ENCODE data around the gene TNFSF11.

The TNFSF11 gene, protein sequence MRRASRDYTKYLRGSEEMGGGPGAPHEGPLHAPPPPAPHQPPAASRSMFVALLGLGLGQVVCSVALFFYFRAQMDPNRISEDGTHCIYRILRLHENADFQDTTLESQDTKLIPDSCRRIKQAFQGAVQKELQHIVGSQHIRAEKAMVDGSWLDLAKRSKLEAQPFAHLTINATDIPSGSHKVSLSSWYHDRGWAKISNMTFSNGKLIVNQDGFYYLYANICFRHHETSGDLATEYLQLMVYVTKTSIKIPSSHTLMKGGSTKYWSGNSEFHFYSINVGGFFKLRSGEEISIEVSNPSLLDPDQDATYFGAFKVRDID

DNA sequence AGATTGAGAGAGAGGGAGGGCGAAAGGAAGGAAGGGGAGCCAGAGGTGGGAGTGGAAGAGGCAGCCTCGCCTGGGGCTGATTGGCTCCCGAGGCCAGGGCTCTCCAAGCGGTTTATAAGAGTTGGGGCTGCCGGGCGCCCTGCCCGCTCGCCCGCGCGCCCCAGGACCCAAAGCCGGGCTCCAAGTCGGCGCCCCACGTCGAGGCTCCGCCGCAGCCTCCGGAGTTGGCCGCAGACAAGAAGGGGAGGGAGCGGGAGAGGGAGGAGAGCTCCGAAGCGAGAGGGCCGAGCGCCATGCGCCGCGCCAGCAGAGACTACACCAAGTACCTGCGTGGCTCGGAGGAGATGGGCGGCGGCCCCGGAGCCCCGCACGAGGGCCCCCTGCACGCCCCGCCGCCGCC, at the start of gene TNFSF11:
Gene TNFSF11, plus strand, starts transcription at position 142 of the 400 bp plus-strand sequence. Its CDS starts 152 bp downstream, at position 294.
- TF ChIP-seq, protein P1, sequence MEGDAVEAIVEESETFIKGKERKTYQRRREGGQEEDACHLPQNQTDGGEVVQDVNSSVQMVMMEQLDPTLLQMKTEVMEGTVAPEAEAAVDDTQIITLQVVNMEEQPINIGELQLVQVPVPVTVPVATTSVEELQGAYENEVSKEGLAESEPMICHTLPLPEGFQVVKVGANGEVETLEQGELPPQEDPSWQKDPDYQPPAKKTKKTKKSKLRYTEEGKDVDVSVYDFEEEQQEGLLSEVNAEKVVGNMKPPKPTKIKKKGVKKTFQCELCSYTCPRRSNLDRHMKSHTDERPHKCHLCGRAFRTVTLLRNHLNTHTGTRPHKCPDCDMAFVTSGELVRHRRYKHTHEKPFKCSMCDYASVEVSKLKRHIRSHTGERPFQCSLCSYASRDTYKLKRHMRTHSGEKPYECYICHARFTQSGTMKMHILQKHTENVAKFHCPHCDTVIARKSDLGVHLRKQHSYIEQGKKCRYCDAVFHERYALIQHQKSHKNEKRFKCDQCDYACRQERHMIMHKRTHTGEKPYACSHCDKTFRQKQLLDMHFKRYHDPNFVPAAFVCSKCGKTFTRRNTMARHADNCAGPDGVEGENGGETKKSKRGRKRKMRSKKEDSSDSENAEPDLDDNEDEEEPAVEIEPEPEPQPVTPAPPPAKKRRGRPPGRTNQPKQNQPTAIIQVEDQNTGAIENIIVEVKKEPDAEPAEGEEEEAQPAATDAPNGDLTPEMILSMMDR (IDR thresholded peaks at IDR 0.05; ENCODE audit: low read depth, low read length): no peak
- DNase-seq (ENCODE audit: extremely low read depth, low read depth): no peak

DNA sequence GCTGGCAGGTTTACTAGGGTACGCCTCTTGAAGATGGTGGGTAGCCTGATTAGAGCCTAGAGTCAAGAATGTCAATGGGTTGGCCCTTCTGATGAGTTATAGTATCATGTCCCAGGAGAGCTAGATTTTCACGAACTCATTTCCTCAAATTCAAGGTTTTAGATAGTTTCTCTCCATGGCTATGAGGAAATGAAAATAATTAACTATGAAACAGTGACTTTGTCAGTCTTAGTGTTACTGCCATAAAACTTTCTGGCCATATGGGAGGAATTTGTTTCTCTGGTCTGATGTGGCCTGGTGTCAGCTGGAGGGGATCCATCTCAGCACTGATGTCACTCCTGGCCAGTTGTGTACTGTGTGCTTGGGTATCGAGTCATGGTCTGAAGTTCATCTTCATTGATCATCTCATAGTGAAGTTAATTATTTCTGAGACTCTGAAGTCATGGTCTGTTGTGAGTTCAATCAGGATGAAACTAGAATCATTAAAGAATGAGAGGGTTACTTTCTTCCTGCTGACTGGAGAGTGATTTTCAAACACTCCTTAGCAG, 49.4 kb upstream of the TNFSF11 start:
- DNase-seq (ENCODE audit: extremely low read depth, low read depth): no peak

DNA sequence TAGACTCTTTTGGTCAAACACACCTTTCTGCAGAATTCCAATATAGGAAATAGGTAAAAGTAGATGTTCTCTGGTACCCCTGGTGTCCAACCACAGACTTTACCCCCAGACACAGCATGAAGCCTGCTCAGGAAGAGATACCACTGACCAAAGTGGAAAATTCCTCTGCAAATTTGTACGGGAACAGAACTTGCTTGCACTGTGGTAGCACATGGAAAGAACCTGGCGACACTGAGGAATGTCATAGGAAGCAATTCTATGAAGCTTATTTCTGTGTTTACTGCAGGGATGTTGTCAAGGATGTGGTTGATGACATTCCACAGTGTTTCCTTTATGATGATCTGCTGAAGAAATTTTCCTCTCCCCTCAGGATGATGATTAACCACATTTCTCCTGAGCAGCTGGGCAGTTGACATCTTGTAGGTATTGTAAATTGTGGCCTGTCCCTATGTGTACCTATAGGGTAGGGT, 48.9 kb upstream of the TNFSF11 start:
- DNase-seq (ENCODE audit: extremely low read depth, low read depth): no peak
- TF ChIP-seq, protein P1 (IDR thresholded peaks at IDR 0.05; ENCODE audit: low read depth, low read length): no peak

More for the DNA sequence above, 49.4 kb upstream of the TNFSF11 start:
- TF ChIP-seq, protein P1 (IDR thresholded peaks at IDR 0.05; ENCODE audit: low read depth, low read length): no peak

DNA sequence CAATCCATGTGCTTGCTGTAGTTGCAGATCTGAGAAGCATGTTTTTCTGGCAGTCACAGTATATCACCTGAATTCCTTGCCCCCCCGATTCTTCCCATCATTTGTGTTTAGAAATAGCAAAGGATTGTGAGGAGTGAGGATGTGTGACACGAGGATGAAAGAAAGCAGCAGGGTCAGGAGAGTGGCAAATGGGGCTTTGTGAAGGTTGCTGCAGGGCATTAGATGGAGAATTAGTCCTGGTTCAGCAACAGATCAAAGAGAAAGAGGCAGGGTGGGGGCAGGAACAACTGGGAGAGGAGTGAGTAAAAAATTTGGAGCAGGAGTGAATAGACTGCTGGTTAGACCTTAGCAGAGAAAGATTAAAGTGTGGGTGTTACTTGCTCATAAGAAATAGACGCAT, 47.7 kb upstream of the TNFSF11 start:
- TF ChIP-seq, protein P1 (IDR thresholded peaks at IDR 0.05; ENCODE audit: low read depth, low read length): no peak
- no peak for DNase-seq (ENCODE audit: extremely low read depth, low read depth)

DNA sequence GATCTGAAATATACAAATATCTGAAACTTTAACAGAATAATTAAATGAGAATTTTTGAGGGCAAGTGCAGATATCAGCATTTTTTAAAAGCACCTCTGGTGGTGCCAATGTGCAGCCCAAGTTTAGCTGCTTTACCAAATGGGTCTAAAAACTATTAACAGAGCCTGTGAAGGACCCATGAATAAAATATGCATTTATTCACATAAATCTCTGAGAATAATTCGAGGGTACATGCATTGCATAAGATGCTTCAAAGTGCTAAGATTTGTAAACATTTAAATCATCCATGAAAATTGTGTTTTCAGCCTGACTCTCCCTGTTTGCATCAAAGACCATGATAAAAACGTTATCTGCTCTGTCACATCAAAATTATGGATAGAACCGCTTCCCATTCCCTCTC, 47.1 kb upstream of the TNFSF11 start:
- no peak for DNase-seq (ENCODE audit: extremely low read depth, low read depth)
- TF ChIP-seq, protein P1 (IDR thresholded peaks at IDR 0.05; ENCODE audit: low read depth, low read length): no peak

DNA sequence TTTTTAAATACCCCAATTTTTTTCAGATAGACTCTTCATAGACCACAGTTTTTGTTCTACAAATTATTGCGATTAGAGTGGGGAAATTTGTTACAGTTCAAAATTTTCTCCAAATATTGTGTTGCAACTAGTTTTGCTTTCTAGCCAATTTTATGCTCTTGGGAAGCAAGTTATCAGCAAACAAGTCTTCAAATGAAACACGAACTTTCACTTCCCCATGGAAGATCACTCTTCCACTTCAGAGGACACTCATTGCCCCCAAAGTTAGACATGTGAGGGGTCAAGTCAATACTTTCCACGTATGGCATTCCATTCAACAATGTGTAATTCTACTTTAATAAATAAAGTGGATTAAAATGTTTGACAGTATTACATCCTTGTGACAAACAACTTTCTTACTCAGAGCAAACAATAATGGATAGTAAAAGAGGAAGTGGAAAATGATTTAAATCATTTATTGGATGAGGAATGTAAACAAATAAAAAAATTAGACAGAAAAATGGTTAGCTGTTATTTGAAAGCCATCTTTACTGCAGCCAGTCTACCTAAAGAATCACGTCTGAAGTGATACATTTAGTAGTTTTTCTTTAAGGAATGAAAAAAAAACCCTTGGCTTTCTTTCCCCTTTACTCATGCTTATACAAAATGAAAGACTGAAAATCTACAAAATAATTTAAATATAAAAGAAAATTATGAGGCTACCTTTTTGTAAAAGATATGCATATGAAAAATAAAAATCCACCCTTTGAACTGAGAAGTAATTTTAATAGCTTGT, 41.2 kb upstream of the TNFSF11 start:
- no peak for DNase-seq (ENCODE audit: extremely low read depth, low read depth)
- TF ChIP-seq, protein P1 (IDR thresholded peaks at IDR 0.05; ENCODE audit: low read depth, low read length): no peak

DNA sequence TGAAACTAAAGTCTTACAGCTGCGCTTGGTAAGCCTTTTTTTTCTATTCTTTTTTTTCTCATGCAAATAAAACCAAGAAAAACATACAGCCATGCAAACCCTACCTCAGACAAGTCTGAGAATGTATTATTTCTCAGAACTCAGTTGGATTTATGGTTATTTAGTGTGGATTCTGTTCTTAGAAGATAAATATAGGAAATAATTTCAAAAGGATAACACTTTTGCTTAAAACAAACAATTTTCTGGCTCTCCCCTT, 40.7 kb upstream of the TNFSF11 start:
- no peak for DNase-seq (ENCODE audit: extremely low read depth, low read depth)
- TF ChIP-seq, protein P1 (IDR thresholded peaks at IDR 0.05; ENCODE audit: low read depth, low read length): no peak
